ENCODE measurements around the gene SPTBN1. TPM values are rescaled to one million over a fixed set of nuclear protein-coding genes. Genes with fewer than 3 reads are reported as not detected.
"Not testable (repeated sequence)": the region's sequence is repeated elsewhere in the genome, so short reads cannot be mapped to it uniquely, and the experiment has no call there.

Gene SPTBN1
- total RNA-seq, 2 donors from 2014 or later: 321 to 326 TPM

DNA sequence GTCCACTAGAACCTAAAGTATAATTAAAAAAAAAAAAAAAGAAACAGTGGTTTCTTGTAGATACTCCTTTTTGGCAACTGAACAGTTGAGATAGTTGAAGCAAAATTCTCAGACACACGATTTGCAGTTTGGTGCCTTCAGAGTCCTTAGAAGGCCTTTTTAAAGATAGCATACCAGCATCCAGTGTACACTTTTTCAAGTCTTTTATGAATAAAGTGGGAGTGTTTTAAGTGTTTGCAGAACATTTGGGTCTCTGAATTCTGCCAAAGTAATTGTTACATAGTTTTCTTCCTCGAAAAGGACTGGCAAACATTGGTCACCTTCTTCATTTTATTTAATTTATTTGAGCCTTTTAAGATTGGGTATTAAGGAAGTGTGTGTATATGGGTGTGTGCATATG, 62.3 kb downstream of the SPTBN1 start:
- intact Hi-C loops (cut with DNase I, micrococcal nuclease): no loop called here
- ATAC-seq (no peak), DNase-seq (no peak)

DNA sequence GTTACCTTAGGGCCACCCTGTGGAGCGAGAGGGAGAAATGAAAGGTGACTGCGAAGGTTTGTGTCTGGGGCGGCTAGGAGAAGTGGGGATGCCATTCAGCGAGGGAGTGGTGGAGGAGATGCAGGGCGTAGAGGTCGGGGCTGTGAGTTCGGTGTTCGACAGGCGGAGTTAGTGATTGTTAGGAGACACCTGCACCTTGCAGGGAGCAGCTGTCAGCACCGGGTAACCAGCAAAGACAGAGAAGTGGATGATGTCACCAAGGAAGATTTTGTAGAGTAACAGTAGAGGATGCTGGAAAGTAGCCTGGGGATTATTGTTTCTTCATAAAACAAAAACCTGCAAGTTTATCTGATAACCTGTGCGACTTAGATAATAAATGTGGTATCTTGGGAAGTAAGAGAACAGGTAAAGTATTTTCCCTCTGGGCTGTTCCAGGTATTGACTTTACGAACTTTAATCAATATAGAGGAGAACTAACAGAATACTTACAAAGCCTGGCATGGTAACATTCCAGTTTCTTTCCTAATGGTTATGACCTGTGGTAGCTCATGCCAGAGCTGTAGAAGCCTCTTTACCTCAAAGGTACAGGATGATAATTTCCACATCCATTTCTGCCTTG, 63.8 kb downstream of the SPTBN1 start:
- DNase-seq: no peak
- no peak for ATAC-seq
- intact Hi-C loops (cut with DNase I, micrococcal nuclease): loop anchor here in 1 of 2 donors (5.0 kb wide), 1 partner anchor 182 kb away; no protein-coding TSS in a partner anchor

DNA sequence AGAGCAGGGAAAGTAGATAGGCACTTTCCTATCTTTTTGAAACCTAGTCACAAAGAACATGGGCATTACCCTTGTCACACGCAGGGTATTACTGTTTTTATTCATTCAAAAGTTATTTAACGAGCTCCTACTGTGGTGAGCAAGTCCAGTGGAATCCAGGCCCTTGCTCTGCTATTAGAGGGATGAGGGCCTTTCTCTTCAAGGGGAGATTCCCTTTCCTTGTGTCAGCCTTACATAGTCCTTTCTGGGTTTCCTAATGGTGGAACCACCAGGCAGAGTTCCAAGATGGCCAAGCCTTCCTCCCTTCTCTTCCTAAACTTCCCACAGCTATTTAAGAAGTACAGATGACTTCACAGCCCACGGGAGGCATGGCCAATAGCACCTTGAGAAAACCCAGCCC, 64.6 kb downstream of the SPTBN1 start:
- intact Hi-C loops (cut with DNase I, micrococcal nuclease): loop anchor here in 1 of 2 donors (5.0 kb wide), 1 partner anchor 182 kb away; no protein-coding TSS in a partner anchor
- DNase-seq: no peak

DNA sequence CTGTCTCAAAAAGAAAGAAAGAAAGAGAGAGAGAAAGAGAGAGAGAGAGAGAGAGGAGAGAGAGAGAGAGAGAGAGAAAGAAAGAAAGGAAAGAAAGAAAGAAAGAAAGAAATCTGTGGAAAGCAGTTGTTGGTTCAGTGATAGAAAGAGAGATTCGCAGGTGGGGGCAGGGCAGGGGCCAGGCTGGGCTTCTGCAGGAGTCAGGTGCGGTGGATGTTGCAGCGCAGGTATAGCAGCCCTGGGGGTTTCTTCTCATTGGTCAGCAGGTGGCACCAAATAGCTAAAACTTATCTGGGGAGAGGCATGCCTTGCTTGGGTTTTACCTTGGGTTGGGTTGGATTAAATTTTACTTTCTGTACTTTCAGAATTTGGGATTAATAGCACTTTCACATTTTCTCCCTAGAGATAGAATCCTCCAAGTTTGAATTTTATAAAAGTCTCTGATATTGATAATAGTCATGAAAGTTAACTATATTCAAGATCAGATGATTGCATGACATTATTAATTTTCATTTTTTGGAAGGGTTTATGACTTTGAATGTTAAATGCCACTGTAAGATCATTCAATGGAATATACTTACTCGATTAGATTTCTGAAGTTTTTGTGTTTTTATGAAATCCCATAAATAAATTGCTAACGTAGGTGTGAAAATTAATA, 66.6 kb downstream of the SPTBN1 start:
- DNase-seq (peak; percentile 58 to 65), ATAC-seq (peak; percentile 96)

More for the DNA sequence above, 64.6 kb downstream of the SPTBN1 start:
- no peak for ATAC-seq

DNA sequence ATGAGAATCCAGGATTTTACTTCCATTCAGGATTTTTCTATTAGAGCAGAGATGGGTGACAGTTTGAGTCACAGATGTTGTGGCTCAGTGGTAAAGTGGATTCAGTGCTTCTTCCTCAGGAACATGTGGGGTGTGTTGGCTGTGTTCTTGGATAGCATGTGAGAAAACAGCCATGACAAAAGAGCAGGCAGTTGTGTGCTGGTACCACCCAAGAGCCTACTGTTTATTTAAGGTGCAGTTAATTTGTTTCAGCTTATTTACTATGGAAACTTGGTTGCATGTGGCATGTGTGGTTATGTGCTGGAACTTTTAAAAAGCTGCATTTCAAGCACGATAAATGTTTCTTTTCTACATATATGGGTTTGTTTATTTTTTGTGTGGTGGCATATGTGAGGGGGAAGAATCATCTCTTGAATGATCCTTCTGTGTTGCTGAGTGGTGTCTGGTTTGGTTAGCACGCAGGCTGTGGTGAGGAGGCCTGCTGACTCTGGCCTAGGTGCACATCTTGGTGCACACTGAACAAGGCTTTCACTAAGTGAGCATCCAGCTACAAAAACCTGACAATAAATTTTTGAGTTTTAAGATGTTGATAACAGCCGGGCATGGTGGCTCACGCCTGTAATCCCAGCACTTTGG, 67.3 kb downstream of the SPTBN1 start:
- DNase-seq: no peak
- ATAC-seq: peak; percentile 51
- intact Hi-C loops (cut with DNase I, micrococcal nuclease): loop anchor here in 1 of 2 donors (5.0 kb wide), 1 partner anchor 179 kb away; no protein-coding TSS in a partner anchor

More for the DNA sequence above, 66.6 kb downstream of the SPTBN1 start:
- intact Hi-C loops (cut with DNase I, micrococcal nuclease): loop anchor here in 1 of 2 donors (5.0 kb wide), 1 partner anchor 180 kb away; no protein-coding TSS in a partner anchor

DNA sequence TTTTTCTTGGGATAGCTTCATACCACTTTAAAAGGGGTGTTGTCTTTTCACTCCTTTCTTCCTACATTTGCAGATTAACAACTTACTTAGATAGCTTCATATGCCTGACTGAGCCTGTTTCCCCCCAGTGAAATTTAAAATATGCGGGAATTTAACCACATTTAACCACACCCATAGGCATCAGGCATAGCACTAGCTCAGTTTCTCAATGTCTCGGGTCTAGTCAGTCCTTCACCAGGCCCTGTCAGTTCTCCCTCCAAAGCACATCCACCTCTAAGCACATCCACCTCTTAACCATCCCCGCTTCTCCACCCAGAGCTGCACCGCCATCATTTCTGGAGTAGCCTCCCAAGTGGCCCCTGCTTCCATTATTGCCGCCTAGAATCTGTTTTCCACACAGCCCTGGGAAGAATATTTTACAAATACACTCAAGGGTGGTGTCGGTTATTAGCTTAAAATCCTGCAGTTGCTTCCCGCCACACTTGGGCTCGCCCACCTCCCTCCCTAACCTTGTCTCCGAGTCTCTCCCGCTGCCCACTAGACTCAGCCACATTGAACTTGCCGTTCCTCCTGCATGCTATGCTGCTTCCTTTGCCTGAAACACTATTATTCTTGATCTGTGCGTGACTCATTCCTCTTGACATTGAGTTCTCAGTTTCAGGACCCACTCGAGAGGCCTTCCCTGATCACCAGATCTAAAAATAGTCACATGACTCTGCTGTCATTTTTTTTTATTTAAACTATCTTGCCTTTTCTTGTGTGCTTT, 68.3 kb downstream of the SPTBN1 start:
- intact Hi-C loops (cut with DNase I, micrococcal nuclease): loop anchor here in 1 of 2 donors (5.0 kb wide), 1 partner anchor 178 kb away; no protein-coding TSS in a partner anchor
- ATAC-seq: no peak
- DNase-seq: no peak

DNA sequence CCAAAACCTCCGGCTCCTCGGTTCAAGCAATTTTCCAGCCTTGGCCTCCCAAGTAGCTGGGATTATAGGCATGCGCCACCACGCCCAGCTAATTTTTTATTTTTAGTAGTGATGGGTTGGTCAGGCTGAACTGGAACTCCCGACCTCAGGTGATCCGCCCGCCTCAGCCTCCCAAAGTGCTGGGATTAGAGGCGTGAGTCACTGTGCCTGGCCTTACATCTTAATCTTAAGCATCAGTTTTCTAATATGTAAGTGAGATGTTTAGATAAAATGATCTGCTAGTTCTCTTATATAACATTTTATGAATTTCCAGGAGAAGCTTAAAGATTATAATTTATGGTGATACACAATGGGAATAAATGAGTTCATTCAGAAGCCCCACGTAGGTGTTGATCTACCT, 69.2 kb downstream of the SPTBN1 start:
- no peak for ATAC-seq

DNA sequence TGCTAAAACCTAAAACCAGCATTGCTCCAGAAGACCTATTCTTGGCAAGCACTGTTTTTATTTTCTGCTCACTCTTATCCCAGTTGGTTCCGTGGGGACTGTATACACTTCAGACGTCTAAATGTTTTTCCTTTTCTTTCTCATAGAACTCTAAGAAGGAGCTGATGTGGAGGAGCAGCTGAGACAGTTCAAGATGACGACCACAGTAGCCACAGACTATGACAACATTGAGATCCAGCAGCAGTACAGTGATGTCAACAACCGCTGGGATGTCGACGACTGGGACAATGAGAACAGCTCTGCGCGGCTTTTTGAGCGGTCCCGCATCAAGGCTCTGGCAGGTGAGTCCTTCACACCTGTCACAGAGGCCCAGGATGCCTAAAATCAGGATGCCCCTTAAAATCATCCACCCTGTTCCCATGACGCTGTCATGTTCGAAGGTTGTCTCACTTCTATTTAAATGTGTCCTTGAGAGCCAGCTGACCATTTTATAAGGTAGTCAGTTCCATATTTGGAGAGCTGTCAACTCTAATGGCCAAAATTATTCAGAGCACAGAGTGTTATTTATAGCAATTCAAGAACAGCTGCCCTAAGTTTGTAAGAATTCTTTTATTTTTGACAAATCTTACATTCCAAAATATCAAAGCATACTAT, 70.2 kb downstream of the SPTBN1 start:
- ATAC-seq (no peak), DNase-seq (no peak)
- intact Hi-C loops (cut with DNase I, micrococcal nuclease): no loop called here

More for the DNA sequence above, 69.2 kb downstream of the SPTBN1 start:
- no peak for DNase-seq
- intact Hi-C loops (cut with DNase I, micrococcal nuclease): no loop called here

DNA sequence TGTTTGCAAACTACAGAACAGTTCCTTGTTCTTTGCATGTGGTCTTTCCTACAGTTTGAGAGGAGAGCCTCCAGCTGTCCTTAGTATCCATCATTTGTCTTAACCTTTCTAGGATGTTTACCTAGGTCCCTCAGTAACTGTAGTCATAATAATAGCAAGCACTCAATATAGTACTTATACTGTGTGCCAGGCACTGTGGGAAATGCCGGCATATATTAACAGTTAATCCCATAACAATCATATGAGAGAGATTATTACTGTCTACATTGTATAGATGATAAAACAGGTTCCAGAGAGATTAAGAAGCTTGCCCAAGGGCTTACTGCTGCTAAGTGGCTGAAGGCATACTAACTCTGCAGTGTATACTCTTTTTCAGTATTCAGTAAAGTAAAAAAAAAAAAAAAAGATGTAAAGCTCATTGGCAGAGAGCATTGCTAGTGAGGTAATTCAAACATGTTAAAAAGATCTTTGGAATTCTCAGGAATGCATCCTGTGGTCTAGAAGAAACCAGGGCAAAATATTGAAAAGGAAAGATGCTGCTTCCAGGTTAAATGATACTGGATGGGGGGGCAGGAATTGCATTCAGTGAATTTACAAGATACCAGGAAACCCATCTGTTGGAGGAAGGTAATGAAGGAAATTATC, 72.3 kb downstream of the SPTBN1 start:
- DNase-seq: no peak
- no peak for ATAC-seq
- intact Hi-C loops (cut with DNase I, micrococcal nuclease): no loop called here

DNA sequence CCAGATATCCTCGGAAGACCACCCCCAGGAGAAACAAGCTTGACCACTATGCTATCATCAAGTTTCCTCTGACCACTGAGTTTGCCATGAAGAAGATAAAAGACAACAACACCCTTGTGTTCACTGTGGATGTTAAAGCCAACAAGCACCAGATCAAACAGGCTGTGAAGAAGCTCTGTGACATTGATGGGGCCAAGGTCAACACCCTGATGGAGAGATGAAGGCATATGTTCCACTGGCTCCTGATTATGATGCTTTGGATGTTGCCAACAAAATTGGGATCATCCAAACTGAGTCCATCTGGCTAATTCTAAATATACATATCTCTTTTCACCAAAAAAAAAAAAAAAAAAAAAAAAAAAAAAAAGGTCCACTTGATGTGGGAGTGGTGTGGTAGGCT, 73.4 kb downstream of the SPTBN1 start:
- ATAC-seq; intact Hi-C loops (cut with DNase I, micrococcal nuclease): not testable (repeated sequence)

DNA sequence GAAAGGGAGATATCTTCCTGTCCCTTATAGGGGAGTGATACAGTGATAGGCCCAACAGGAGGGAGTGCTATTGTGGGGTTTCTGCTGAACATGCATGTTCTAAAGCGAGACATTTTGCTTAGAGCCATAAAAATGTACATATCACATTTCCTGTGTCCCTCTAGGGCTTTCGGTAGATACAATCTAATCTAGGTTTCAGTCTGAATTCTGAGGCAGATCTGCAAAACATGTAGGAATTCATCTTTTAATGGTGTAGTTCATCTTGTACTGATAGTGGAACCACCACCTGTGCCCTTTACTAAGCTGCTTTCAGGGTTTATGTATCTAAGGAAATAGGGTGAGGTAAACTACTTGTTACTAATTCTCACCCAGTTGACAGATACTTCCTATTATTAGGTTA, 73.8 kb downstream of the SPTBN1 start:
- intact Hi-C loops (cut with DNase I, micrococcal nuclease): no loop called here
- ATAC-seq: no peak
- no peak for DNase-seq

More for the DNA sequence above, 73.4 kb downstream of the SPTBN1 start:
- DNase-seq: not testable (repeated sequence)

DNA sequence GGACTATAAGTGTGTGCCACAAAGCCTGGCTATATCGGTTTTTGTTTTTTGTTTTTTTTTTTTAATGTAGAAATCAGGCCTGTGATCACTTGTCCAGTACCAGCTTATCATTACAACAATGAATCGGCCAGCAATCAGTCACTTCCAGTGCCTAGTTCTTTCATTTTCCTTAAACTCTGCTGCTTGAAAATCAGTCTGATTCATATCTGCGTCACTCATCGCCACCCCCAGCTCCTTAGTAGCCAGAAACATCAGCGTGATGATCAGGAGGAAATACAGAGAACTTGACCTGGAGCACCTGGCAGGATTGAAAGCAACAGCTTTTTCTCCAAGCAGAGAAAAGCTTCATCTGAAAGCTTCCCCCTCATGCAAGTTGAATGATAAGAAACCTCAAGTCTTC, 75.4 kb downstream of the SPTBN1 start:
- intact Hi-C loops (cut with DNase I, micrococcal nuclease): no loop called here
- ATAC-seq (no peak), DNase-seq (no peak)

DNA sequence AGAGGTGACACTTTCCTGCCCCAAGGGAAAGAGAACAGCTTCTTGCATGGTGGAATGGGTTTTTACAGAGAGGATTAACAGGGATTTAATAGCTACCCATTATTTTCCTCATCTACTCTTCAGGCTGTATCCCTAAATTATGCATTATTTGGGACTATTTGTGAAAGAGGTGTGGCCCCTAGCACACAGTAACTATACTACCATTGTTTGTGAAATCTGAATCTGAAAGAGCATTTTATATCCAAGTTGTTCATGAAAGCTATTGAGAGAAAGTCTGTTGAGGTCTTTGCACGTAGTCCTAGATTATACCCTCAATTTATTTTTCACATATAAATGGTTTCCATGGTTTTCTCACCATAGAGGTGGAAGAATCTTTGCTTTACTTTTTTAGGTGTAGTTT, 78.1 kb downstream of the SPTBN1 start:
- no peak for ATAC-seq
- no peak for DNase-seq
- intact Hi-C loops (cut with DNase I, micrococcal nuclease): no loop called here

DNA sequence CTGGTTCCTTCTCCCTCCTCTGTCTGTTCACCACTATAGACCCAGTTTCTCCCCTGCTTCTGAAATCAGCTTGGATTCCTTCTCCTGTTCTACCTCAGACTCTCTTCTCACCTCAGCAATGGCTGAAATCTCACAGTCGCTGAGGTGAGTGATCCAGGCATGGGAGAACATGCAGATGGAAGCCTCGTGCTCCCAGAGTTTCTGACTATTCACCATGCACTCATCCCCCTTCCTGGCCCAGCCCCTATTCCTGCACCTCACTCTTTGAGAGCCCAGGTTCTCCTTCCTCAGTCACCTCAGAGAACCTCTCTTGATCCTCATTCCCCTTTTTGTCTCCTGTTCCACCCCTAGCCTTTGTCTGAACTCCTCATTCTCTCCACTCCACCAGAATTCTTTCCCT, 78.5 kb downstream of the SPTBN1 start:
- ATAC-seq (no peak), DNase-seq (no peak)
- intact Hi-C loops (cut with DNase I, micrococcal nuclease): no loop called here

DNA sequence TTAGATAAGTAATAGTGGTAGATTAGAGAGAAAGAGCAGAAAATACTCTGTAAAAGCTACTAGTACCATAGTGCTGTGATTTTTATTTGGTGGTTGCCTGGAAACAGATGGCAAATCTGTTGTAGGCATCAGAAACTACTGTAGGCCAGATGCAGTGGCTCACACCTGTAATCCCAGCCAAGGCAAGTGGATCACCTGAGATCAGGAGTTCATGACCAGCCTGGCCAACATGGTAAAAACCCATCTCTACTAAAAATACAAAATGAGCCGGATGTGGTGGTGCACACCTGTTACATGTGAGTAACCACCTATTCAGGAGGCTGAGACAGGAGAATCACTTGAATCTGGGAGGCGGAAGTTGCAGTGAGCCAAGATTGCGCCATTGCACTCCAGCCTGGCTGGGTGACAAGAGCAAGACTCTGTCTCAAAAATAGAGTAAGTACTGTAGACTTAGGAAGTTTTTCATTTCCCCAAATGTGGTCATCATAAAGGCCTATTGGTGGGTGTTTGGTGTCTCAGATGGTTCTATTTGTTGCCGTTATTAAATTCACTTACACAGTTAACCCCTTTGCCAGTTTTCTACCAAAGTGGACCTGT, 79.6 kb downstream of the SPTBN1 start:
- intact Hi-C loops (cut with DNase I, micrococcal nuclease): no loop called here
- no peak for ATAC-seq
- DNase-seq: no peak

DNA sequence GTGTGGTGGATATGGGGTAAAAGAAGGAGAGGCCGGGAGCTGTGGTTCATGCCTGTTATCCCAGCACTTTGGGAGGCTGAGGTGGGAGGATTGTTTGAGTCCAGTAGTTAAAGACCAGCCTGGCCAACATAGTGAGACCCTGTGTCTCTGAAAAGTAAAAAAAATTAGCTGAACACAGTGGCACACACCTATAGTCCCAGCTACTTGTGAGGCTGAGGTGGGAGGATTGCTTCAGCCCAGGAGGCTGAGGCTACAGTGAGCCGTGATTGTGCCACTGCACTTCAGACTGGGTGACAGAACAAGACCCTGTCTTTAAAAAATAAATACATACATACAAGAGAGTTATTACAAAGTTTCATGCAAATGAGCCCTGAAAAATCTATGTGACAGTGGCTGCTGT, 80.6 kb downstream of the SPTBN1 start:
- DNase-seq: no peak
- ATAC-seq: no peak
- intact Hi-C loops (cut with DNase I, micrococcal nuclease): no loop called here

DNA sequence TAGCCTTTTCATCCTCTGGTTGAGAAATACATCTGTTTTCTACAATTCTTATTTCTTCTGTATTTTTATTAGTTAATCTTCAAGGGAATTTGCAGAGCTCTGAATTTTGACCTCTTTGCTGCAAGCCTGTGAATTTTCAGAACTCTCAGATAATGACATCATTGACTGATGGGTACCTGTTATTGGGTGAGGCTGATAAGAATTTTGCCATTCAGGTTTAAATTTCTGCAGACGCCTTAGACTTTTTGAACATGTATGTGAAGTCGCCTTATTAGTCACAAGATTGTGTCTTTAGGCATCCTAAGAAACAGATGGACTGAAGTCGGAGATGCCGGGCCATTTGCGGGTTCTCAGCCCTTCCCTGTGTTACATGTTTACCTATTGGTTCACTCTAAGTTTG, 82.4 kb downstream of the SPTBN1 start:
- intact Hi-C loops (cut with DNase I, micrococcal nuclease): no loop called here
- DNase-seq: no peak
- ATAC-seq: no peak

DNA sequence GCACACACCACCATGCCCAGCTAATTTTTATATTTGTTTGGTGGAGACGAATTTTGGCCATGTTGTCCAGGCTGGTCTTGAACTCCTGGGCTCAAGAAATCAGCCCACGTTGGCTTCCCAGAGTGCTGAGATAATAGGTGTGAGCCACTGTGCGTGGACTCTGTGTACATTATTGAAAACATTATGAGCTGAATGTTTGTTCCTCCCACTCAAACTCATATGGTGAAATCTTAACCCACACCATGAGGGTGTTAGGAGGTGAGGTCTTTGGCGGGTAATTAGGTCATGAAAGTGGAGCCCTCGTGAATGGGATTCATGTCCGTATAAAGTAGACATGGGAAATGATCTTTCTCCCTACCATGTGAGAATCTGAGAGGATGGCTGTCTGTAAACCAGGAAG, 83.6 kb downstream of the SPTBN1 start:
- DNase-seq (no peak), ATAC-seq (no peak)
- intact Hi-C loops (cut with DNase I, micrococcal nuclease): no loop called here
